ENCODE results near the gene RBMS1.

- no peak for TF ChIP-seq CTCF (IDR thresholded peaks at IDR 0.05)
- no peak for TF ChIP-seq POLR2A (IDR thresholded peaks at IDR 0.05)
These were observed 105.9 kb downstream of the RBMS1 start for GRCh38 chr2:160387558-160388262.

All from esophagus squamous epithelium (tissue), 4 donors.